NCI-H774 (cell line): ENCODE results near the gene CRYZL1.

Experiments used
- DNase-seq: peaks from one replicate; lab custom pipeline; 2025; lab: John Stamatoyannopoulos, UW

Gene CRYZL1

DNA sequence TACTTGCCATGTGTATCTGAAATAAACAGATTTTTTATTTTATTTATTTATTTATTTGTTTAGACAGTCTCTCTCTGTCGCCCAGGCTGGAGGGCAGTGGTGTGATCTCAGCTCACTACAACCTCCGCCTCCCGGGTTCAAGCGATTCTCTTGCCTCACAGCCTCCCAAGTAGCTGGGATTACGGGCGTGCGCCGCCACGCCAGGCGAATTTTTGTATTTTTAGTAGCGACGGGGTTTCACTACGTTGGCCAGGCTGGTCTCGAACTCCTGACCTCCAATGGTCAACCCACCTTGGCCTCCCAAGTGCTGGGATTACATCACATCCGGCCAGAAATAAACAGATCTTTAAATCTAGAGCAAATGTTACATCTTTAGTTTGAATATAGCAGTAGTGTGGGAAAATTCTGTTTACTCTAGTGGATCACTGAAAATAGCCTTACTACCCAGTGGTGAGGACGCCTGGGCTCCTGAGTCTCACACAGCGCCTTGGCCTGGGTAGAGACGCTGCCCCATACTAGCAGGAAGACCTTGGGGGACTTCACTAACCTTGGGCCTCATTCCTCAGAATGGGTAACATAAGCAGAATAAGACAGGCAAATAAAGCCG lies 100.3 kb downstream of the CRYZL1 start:
- no peak for DNase-seq

DNA sequence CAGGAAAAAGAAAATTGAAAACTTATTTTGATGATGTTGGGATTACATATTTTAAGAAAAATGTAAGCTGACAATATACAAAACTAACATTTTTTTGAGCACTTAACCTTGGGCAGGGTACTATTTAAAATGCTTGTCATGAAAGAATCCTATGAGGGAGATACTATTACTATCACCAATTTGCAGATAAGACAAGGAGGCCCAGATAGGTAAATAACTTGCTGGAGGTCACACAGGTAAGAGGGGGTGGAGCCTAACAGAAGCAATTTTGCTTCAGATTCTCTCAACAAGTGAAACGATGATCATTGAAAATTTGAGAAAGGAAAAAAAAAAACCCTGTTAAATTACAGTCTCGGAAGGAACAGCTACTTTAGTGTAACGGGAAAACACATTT lies 100.8 kb downstream of the CRYZL1 start:
- no peak for DNase-seq

DNA sequence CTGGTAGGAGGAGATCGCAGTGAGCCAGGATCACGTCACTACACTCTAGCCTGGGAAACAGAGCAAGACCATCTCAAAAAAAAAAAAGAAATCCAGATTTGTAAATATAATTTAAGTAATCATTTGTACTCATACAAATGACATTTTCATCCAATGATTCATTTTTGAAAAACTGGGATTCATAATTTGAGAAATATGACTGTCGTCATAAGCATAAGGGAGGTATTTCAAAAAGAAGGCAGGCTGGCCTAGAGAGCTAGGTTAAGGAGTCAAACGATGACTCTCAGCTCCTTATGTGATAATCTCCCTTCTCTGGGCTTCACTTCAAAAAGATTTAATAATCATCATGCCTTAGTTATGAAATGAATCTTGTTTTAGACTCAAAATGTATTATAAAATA lies 101.9 kb downstream of the CRYZL1 start:
- no peak for DNase-seq
